ENCODE results near the gene TMED10.
"Not testable (repeated sequence)": the region's sequence is repeated elsewhere in the genome, so short reads cannot be mapped to it uniquely, and the experiment has no call there.

TMED10 gene

DNA sequence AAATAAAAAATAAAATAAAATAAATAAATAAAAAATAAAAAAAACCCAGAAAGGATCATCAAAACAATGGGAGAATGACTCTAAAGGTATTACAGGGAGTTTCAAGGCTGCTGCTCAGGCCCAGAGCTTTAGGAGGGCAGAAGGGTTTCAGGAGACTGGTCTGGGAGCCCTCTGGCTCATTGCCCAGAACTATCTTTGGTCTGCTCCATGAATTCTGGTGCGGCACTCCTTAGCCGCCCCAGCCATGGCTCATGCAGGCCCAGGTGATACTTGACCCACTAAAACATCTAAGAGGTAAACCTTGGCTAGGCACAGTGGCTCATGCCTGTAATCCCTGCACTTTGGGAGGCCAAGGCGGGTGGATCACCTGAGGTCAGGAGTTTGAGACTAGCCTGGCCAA is 14.7 kb upstream of the TMED10 start:
- no peak for DNase-seq (ENCODE audit: low read depth)

DNA sequence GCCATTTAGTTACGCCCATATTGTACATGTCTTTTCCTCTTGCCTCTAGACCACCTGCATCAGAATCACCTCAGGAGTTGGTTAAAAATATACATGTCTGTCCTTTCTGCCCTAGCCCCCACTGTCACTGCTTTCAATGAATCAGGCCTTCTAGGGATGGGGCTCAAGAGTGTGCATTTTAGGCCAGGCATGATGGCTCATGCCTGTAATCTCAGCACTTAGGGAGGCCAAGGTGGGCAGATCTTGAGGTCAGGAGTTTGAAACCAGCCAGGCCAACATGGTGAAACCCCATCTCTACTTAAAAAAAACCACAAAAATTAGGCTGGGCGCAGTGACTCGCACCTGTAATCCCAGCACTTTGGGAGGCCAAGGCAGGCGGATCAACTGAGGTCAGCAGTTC is 13.6 kb upstream of the TMED10 start:
- no peak for DNase-seq (ENCODE audit: low read depth)

GRCh38 chr14:75188520-75189268 is 12.3 kb upstream of the TMED10 start:
- DNase-seq (ENCODE audit: low read depth): no peak

- no peak for DNase-seq (ENCODE audit: low read depth)
These were observed 11.7 kb upstream of the TMED10 start for GRCh38 chr14:75188086-75188485.

GRCh38 chr14:75186953-75187352 is 10.5 kb upstream of the TMED10 start:
- DNase-seq (ENCODE audit: low read depth): no peak

DNA sequence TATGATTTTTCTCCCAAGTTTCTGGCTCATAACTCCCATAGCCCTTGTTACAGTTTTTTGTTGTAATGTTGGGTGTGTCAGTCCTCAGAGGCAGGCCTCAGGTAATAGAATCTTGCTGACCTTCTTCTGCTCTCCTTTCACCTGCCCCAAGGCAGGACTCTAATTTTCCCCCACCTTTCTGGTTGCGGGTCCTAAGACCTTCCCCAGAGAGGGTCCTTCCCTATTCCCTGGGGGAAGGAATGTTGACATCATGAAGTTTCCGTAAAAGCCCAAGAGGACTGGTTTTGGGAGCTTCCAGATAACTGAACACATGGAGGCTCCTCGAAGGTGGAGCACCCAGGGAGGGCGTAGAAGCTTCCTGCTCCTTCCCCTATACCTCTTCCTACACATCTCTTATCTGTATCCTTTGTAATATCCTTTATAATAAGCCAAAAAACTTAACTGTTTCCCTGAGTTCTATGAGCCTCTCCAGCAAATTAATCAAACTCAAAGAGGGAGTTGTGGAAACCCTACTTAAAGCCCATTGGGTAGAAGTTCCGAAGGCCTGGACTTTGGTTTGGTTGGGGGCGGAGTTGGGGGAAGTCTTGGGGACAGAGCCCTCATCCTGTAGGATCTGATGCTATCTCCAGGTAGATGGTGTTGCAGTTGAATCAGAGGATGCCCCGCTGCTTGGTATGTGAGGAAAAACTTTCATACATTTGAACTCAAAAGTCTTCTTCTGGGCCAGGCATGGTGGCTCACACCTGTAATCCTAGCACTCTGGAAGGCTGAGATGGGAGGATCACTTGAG is 9.0 kb upstream of the TMED10 start:
- DNase-seq (ENCODE audit: low read depth): no peak

- DNase-seq (ENCODE audit: low read depth): no peak
These were observed 8.1 kb upstream of the TMED10 start for GRCh38 chr14:75184492-75184891.

DNA sequence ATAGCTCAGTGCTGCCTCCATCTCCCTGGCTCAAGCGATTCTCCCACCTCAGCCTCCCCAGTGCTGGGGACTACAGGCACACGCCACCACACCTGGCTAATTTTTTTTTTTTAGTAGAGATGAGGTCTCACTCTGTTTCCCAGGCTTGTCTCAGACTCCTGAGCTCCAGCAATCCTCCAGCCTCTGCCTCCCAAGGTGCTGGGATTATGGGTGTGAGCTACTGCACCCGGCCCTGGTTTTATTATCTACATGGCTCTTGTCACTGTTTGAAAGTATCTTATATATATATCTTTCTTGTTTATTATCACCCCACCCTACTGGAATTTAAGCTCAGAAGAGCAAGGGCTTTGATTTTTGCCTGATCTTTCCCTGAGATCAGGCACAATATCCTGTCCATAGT is 7.6 kb upstream of the TMED10 start:
- DNase-seq (ENCODE audit: low read depth): no peak

- no peak for DNase-seq (ENCODE audit: low read depth)
These were observed 6.8 kb upstream of the TMED10 start for GRCh38 chr14:75183225-75183624.

GRCh38 chr14:75182821-75183220 is 6.4 kb upstream of the TMED10 start:
- peak; percentile 53 for DNase-seq (ENCODE audit: low read depth)

GRCh38 chr14:75182163-75182562 is 5.8 kb upstream of the TMED10 start:
- not testable (repeated sequence) for DNase-seq (ENCODE audit: low read depth)

DNA sequence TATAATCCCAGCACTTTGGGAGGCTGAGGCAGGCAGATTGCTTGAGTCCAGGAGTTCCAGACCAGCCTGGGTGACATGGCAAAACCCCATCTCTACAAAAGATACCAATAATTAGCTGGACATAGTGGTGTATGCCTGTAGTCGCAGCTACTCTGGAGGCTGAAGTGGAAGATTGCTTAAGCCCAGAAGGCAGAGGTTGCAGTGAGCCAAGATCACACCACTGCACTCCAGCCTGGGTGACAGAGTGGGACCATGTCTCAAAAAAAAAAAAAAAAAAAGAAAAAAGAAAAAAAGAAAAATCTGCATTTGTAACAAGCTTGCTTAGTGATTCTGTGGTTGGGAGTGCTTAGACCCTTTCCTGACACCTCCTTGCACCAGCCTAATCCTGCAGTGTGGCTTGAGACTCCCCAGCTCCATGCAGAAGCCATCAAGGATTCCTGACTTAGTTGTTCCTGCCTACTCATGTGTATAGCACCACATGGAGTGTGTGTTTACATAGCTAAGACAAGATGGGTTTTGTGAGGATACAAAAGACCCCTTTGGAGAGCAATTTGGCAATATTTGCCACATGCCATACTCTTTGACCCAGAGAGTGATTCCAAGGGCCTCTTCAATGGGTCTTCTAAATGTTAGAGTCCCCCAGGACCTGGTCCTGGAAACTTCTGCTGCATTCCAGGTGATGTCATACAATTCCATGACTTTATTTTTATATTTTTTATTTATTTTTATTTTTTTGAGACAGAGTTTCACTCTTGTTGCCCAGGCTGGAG is 5.1 kb upstream of the TMED10 start:
- no peak for DNase-seq (ENCODE audit: low read depth)

DNA sequence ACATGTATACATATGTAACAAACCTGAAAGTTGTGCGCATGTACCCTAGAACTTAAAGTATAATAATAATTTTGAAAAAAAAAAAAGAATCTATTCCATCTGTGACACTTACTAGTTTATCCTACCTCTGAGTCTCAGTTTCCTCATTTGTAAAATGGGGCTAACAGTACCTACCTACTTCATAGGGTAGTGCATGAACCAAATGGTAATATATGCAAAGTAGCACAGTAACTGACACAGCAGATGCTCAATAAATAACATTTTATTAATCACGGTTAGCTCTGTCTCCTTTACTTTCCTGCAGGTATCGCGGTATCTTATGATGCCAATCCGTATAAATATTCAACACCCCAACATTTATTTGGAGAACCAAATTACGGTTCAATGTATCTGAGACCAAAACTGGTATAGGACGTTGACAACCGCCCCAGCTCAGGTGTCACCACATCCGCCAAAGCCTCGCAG is 703 bp downstream of the TMED10 start:
- DNase-seq (ENCODE audit: low read depth): no peak

DNA sequence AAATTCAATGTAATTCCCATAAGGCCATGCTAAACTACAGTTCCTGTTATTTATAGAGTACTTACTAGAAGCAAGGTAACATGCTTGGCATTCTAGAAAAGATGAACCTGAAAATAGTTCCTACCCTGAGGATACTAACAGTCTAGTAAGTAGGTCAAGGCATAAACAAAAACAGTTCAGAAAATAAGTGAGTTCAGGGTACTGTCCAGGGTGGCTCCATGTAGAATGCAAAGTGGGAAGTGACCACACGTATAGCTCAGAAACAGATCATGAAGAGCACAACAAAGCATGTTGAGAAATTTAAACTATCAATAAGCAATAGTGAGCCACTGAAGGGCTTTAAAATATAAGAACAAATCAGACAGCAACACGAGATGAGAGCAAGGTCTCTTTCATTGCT is 2.3 kb downstream of the TMED10 start:
- DNase-seq (ENCODE audit: low read depth): no peak

DNA sequence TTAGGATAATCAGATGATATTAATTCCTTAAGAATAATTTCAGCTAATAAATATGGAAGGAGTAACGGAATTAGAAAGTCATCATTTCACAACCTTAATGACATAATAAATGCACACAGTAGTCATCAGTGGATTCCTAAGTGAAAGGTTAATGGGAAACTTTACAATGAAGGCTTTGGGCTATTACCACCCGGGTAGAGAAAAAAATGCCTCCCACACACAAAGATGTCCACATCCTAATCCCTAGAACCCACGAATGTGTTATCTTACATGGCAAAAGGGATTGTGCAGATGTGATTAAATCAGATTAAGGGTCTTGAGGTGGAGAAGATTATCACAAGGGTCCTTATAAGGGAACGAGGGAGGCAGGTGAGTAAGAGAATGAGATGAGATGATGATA is 5.6 kb downstream of the TMED10 start:
- DNase-seq (ENCODE audit: low read depth): no peak

DNA sequence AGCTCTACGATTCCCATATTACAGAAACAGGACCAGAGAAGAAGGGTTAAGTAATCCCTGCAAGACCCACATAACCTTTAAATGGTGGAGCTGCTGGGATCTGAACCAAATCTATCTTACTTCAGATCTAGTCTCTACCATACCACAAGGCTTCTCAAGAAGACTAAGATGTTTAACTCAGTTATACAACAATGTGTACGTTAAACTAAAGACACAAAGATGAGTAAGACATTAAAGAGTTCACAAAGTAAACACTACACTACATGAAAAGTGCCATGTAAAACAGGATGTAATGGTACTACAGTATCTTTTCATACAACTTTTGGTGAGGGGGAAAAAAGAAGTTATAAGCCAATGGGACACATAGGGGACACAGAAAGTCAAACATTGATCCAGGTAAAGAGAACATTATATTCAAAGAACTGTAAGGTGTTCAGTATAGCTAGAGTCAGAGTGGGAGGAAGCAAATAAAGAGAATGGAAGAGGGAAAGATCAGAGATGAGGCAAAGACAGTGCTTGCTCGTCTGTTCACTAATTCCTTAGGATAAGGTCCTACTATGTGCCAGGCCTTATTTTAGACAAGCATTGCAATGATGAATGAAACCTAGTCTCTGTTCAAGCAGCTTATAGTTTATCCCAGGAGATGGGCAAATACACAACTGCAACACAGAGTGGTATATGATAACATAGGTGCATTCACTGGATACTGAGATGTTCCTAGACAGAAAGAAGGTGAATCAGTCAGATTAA is 7.7 kb downstream of the TMED10 start:
- no peak for DNase-seq (ENCODE audit: low read depth)

DNA sequence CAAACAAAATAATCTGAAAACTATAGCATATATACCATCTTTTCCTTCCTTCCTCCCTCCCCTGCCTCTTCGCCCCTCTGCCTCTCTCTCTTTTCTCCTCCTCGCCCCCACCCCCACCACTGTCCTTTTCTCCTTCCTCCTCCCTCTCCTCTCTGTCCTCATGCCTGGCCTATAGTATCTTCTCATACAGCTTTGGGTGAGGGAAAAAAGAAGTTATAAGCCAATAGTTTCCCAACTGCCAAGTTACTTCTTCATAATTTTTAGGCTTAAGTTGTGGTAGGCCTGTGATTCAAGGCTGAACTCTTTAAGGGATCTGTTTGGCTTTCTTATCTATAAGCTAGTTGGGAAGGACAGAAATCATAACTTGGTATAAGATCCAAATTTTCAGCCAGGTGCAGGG is 9.1 kb downstream of the TMED10 start:
- DNase-seq (ENCODE audit: low read depth): no peak

- DNase-seq (ENCODE audit: low read depth): no peak
These were observed 10.6 kb downstream of the TMED10 start for GRCh38 chr14:75165586-75166391.

GRCh38 chr14:75164809-75165208 is 11.6 kb downstream of the TMED10 start:
- DNase-seq (ENCODE audit: low read depth): no peak

DNA sequence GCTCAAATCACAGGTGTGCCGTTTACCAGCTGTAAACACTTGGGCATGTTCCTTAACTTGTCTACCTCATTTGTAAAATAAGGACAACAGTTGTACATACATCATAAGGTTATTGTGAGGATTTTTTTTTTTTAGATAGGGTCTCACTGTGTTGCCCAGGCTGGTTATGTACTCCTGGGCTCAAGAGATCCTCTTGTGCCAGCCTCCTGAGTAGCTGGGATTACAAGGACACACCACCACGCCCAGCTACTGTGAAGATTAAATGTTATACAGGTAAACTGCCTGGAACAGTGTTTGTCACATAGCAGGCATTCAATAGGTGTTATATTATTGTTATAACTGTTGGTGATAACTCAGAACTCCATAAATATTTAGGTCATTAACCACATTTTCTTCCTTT is 12.7 kb downstream of the TMED10 start:
- DNase-seq (ENCODE audit: low read depth): no peak

GRCh38 chr14:75162631-75163030 is 13.8 kb downstream of the TMED10 start:
- DNase-seq (ENCODE audit: low read depth): no peak

Measured in fibroblast of the conjunctiva (primary cell).